Mesendoderm (in vitro differentiated cells): ENCODE data around the gene DNER.

Source experiments
- DNase-seq: peaks from one replicate; pipeline ENCODE4 v3.0.0; 2013
- H2AK5ac ChIP-seq: 2 replicates; pipeline ENCODE4 v1.6.1; 2013; ENCODE audit warnings: low read length, inconsistent platforms
- H2BK120ac ChIP-seq: 2 replicates; pipeline ENCODE4 v1.6.1; 2013; ENCODE audit warnings: low read depth, mild to moderate bottlenecking, low read length, moderate library complexity, mixed read lengths
- H2BK15ac ChIP-seq: replicated peaks from 2 replicates; pipeline ENCODE4 v1.6.1; 2013; ENCODE audit warnings: low read depth, mild to moderate bottlenecking, moderate library complexity
- H2BK5ac ChIP-seq: 2 replicates; pipeline ENCODE4 v1.6.1; 2013; ENCODE audit warnings: low read length, inconsistent platforms
- H3K18ac ChIP-seq: 2 replicates; pipeline ENCODE4 v1.6.1; 2013; ENCODE audit warnings: mild to moderate bottlenecking, low read length, mixed read lengths
- H3K23ac ChIP-seq: one replicate; pipeline ENCODE4 v1.6.1; 2013; ENCODE audit warnings: low read length
- H3K27ac ChIP-seq: 2 replicates; pipeline ENCODE4 v1.5.1; 2013; ENCODE audit warnings: low read depth, mild to moderate bottlenecking, inconsistent platforms, low read length, moderate library complexity
- H3K27me3 ChIP-seq: 2 replicates; pipeline ENCODE4 v1.6.1; 2013; ENCODE audit warnings: low read length, control low read depth, mild to moderate bottlenecking, inconsistent platforms; ENCODE audit not compliant: insufficient read depth, poor library complexity
- H3K36me3 ChIP-seq: 2 replicates; pipeline ENCODE4 v1.6.1; 2013; ENCODE audit warnings: low read length, inconsistent platforms; ENCODE audit not compliant: control insufficient read depth, insufficient read depth
- H3K4ac ChIP-seq: one replicate; pipeline ENCODE4 v1.6.1; 2013; ENCODE audit warnings: low read depth, mild to moderate bottlenecking, low read length, moderate library complexity
- H3K4me1 ChIP-seq: 2 replicates; pipeline ENCODE4 v1.6.1; 2013; ENCODE audit warnings: low read depth, low read length, inconsistent platforms; ENCODE audit not compliant: control insufficient read depth
- H3K4me2 ChIP-seq: 2 replicates; pipeline ENCODE4 v1.6.1; 2013; ENCODE audit warnings: low read length
- H3K4me3 ChIP-seq: 2 replicates; pipeline ENCODE4 v1.5.1; 2013; ENCODE audit warnings: mild to moderate bottlenecking, low read length
- H3K56ac ChIP-seq: one replicate; pipeline ENCODE4 v1.6.1; 2013; ENCODE audit warnings: low read length
- H3K79me1 ChIP-seq: 2 replicates; pipeline ENCODE4 v1.6.1; 2013; ENCODE audit warnings: low read length, inconsistent platforms
- H3K79me2 ChIP-seq: 2 replicates; pipeline ENCODE4 v1.6.1; 2013; ENCODE audit warnings: mild to moderate bottlenecking, low read length; ENCODE audit not compliant: control insufficient read depth, insufficient read depth
- H3K9ac ChIP-seq: 2 replicates; pipeline ENCODE4 v1.6.1; 2013; ENCODE audit warnings: low read length, inconsistent platforms
- H4K5ac ChIP-seq: one replicate; pipeline ENCODE4 v1.6.1; 2013; ENCODE audit warnings: low read length
- H4K8ac ChIP-seq: one replicate; pipeline ENCODE4 v1.6.1; 2013; ENCODE audit warnings: low read depth, mild to moderate bottlenecking, control low read depth, low read length, moderate library complexity
- WGBS: extraction: QIAGEN DNeasy Blood & Tissue Kit; methylation state at CpG from one replicate; pipeline ENCODE4 v1.1.7; 2013; ENCODE audit warnings: low lambda C conversion rate, missing lambda C conversion rate; ENCODE audit not compliant: insufficient coverage; ENCODE audit errors: extremely low coverage; 5-methylcytosine and 5-hydroxymethylcytosine counted together

Gene DNER

GRCh38 chr2:229543176-229543873 is 171.0 kb downstream of the DNER start:
- no peak overlapping the region for H4K8ac ChIP-seq
- no peak overlapping the region for H3K9ac ChIP-seq
- H3K36me3 ChIP-seq = no peaks in the 10 kb centered on the region
- no peak overlapping the region for H3K23ac ChIP-seq
- peak overlapping the region; percentile 47 for H3K56ac ChIP-seq
- H3K4me3 ChIP-seq = no peak overlapping the region
- DNase-seq = peak; percentile 61
- no CpG with 5 or more reads among the region's 13 CpGs for WGBS
- peaks cover 9% of the 10 kb centered on the region for H3K4me1 ChIP-seq
- no peak overlapping the region for H3K4ac ChIP-seq
- H3K27ac ChIP-seq = no peak overlapping the region
- no peak overlapping the region for H4K5ac ChIP-seq
- peak overlapping the region; percentile 41 for H3K18ac ChIP-seq
- no peak overlapping the region for H2BK15ac ChIP-seq
- H3K27me3 ChIP-seq = no peaks in the 10 kb centered on the region
- H2BK5ac ChIP-seq = peak overlapping the region; percentile 49
- H3K79me1 ChIP-seq = no peaks in the 10 kb centered on the region
- H3K79me2 ChIP-seq = no peaks in the 10 kb centered on the region
- no peak overlapping the region for H3K4me2 ChIP-seq
- no peak overlapping the region for H2BK120ac ChIP-seq
- no peak overlapping the region for H2AK5ac ChIP-seq

GRCh38 chr2:229539628-229540027 is 174.7 kb downstream of the DNER start:
- H2BK15ac ChIP-seq = no peak overlapping the region
- H4K5ac ChIP-seq = no peak overlapping the region
- no peak overlapping the region for H3K4me2 ChIP-seq
- no peak overlapping the region for H2BK120ac ChIP-seq
- peaks cover 9% of the 10 kb centered on the region for H3K4me1 ChIP-seq
- H3K9ac ChIP-seq = no peak overlapping the region
- no peak overlapping the region for H3K18ac ChIP-seq
- DNase-seq = no peak
- no peak overlapping the region for H3K23ac ChIP-seq
- WGBS = no CpG with 5 or more reads among the region's 8 CpGs
- no peak overlapping the region for H3K27ac ChIP-seq
- H3K36me3 ChIP-seq = no peaks in the 10 kb centered on the region
- H4K8ac ChIP-seq = no peak overlapping the region
- H3K4ac ChIP-seq = no peak overlapping the region
- no peaks in the 10 kb centered on the region for H3K79me1 ChIP-seq
- no peak overlapping the region for H3K4me3 ChIP-seq
- H2BK5ac ChIP-seq = no peak overlapping the region
- H3K79me2 ChIP-seq = no peaks in the 10 kb centered on the region
- H3K27me3 ChIP-seq = no peaks in the 10 kb centered on the region
- no peak overlapping the region for H2AK5ac ChIP-seq
- H3K56ac ChIP-seq = no peak overlapping the region

- WGBS = no CpG with 5 or more reads among the region's 2 CpGs
- no peak overlapping the region for H2BK5ac ChIP-seq
- no peak overlapping the region for H3K4ac ChIP-seq
Observed at GRCh38 chr2:229531594-229531993, 182.8 kb downstream of the DNER start.

GRCh38 chr2:229530434-229530833 is 183.9 kb downstream of the DNER start:
- no peak for DNase-seq
- H2BK15ac ChIP-seq = no peak overlapping the region
- no peak overlapping the region for H3K9ac ChIP-seq
- H3K23ac ChIP-seq = no peak overlapping the region
- H3K79me1 ChIP-seq = no peaks in the 10 kb centered on the region
- H4K8ac ChIP-seq = no peak overlapping the region
- no peak overlapping the region for H3K18ac ChIP-seq
- H2AK5ac ChIP-seq = no peak overlapping the region
- WGBS = no CpG with 5 or more reads among the region's 6 CpGs
- no peak overlapping the region for H3K4me3 ChIP-seq
- no peaks in the 10 kb centered on the region for H3K79me2 ChIP-seq
- no peaks in the 10 kb centered on the region for H3K27me3 ChIP-seq
- no peak overlapping the region for H2BK120ac ChIP-seq
- H3K56ac ChIP-seq = no peak overlapping the region
- no peak overlapping the region for H4K5ac ChIP-seq
- H3K36me3 ChIP-seq = no peaks in the 10 kb centered on the region
- no peaks in the 10 kb centered on the region for H3K4me1 ChIP-seq
- no peak overlapping the region for H3K4ac ChIP-seq
- no peak overlapping the region for H2BK5ac ChIP-seq
- H3K27ac ChIP-seq = no peak overlapping the region
- no peak overlapping the region for H3K4me2 ChIP-seq

More at GRCh38 chr2:229531594-229531993, 182.8 kb downstream of the DNER start:
- DNase-seq = no peak
- Histone ChIP-seq H3K4me2 (no peak overlapping the region), H3K79me2 (no peaks in the 10 kb centered on the region), H3K9ac (no peak overlapping the region), H3K79me1 (no peaks in the 10 kb centered on the region), H4K5ac (no peak overlapping the region), H3K27ac (no peak overlapping the region), H2BK120ac (no peak overlapping the region), H4K8ac (no peak overlapping the region), H3K56ac (no peak overlapping the region), H3K18ac (no peak overlapping the region), H2BK15ac (no peak overlapping the region), H3K4me3 (no peak overlapping the region), H3K23ac (no peak overlapping the region), H3K4me1 (no peaks in the 10 kb centered on the region), H3K27me3 (no peaks in the 10 kb centered on the region), H3K36me3 (no peaks in the 10 kb centered on the region), H2AK5ac (no peak overlapping the region)

GRCh38 chr2:229528846-229529245 is 185.5 kb downstream of the DNER start:
- H3K9ac ChIP-seq = no peak overlapping the region
- H2BK15ac ChIP-seq = no peak overlapping the region
- H3K4ac ChIP-seq = no peak overlapping the region
- no peaks in the 10 kb centered on the region for H3K4me1 ChIP-seq
- no peak overlapping the region for H4K8ac ChIP-seq
- no peak for DNase-seq
- no peak overlapping the region for H3K4me3 ChIP-seq
- H2BK5ac ChIP-seq = no peak overlapping the region
- no peak overlapping the region for H3K27ac ChIP-seq
- H2AK5ac ChIP-seq = no peak overlapping the region
- no peaks in the 10 kb centered on the region for H3K79me1 ChIP-seq
- no peak overlapping the region for H2BK120ac ChIP-seq
- no CpG with 5 or more reads among the region's 5 CpGs for WGBS
- H3K36me3 ChIP-seq = no peaks in the 10 kb centered on the region
- H4K5ac ChIP-seq = no peak overlapping the region
- H3K4me2 ChIP-seq = no peak overlapping the region
- no peaks in the 10 kb centered on the region for H3K79me2 ChIP-seq
- H3K27me3 ChIP-seq = no peaks in the 10 kb centered on the region
- H3K18ac ChIP-seq = no peak overlapping the region
- no peak overlapping the region for H3K56ac ChIP-seq
- no peak overlapping the region for H3K23ac ChIP-seq

- no peaks in the 10 kb centered on the region for H3K27me3 ChIP-seq
- H3K79me2 ChIP-seq = no peaks in the 10 kb centered on the region
- no peak overlapping the region for H3K4me2 ChIP-seq
- no peak overlapping the region for H3K56ac ChIP-seq
- WGBS = no CpG with 5 or more reads among the region's 10 CpGs
- H3K9ac ChIP-seq = no peak overlapping the region
- H3K79me1 ChIP-seq = no peaks in the 10 kb centered on the region
- H3K23ac ChIP-seq = no peak overlapping the region
- no peak overlapping the region for H4K8ac ChIP-seq
- H2AK5ac ChIP-seq = no peak overlapping the region
- no peak for DNase-seq
- H2BK5ac ChIP-seq = no peak overlapping the region
- no peak overlapping the region for H4K5ac ChIP-seq
- H3K4ac ChIP-seq = no peak overlapping the region
- no peaks in the 10 kb centered on the region for H3K36me3 ChIP-seq
- no peaks in the 10 kb centered on the region for H3K4me1 ChIP-seq
- H2BK120ac ChIP-seq = no peak overlapping the region
- H3K27ac ChIP-seq = no peak overlapping the region
- no peak overlapping the region for H3K18ac ChIP-seq
- H3K4me3 ChIP-seq = no peak overlapping the region
- H2BK15ac ChIP-seq = no peak overlapping the region
Observed at GRCh38 chr2:229526951-229527350, 187.4 kb downstream of the DNER start.
